Head of caudate nucleus (tissue), 42 donors: ENCODE measurements around the gene ANKIB1.
"Not testable (repeated sequence)": the region's sequence is repeated elsewhere in the genome, so short reads cannot be mapped to it uniquely, and the experiment has no call there.

Experiments
- DNase-seq, 42 donors: peaks; one replicate each; pipeline versions ENCODE4 v3.0.0 to v3.0.0-alpha.2; 2020 to 2021; ENCODE audit warnings: mixed read lengths in 7 of 42
- intact Hi-C: fragments of 100-400 bp; cut with DNase I; formaldehyde crosslinking; loops from one replicate; pipeline ENCODE4 v1.15.0; 2022

ANKIB1 gene

DNA sequence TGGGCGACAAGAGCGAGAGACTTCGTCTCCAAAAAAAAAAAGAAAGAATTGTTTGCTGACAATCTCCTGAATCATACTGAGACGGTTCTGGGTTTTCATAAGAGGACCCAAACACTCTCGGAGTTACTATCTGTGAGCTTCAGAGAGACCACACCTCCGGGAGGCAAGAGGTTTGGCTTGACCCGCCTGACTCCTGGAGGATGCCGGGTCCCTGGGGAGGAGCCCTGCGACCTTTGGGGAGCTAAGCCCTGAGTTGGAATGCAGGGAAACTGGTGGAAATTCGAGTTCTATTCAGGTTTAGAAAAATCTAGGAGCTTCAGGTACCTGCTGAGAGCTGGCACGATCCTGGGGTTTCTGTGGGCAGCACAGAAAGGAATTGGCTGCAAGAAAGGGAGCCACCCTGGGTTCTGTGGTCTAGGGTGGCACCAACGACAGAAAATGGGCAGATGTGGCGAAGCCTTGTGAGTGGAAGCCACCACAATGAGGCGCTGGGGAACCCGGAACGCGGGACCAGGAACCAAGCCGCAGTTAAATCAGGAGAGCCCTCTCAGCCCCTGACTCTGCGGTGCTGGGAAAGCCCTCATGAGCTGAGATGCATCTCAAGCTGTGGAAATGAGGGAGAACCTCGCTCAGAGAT is 179.7 kb downstream of the ANKIB1 start:
- intact Hi-C loops: loop anchor here (10.0 kb wide), 1 partner anchor 181 kb away; the partner anchor contains the start of genes ANKIB1 and KRIT1
- peak in 22 of 42 donors; percentile 5 to 61 (median 27) for DNase-seq

- no peak for DNase-seq
- intact Hi-C loops: loop anchor here (10.0 kb wide), 1 partner anchor 182 kb away; the partner anchor contains the start of genes ANKIB1 and KRIT1
Measured at GRCh38 chr7:92427193-92427592, 181.4 kb downstream of the ANKIB1 start.

DNA sequence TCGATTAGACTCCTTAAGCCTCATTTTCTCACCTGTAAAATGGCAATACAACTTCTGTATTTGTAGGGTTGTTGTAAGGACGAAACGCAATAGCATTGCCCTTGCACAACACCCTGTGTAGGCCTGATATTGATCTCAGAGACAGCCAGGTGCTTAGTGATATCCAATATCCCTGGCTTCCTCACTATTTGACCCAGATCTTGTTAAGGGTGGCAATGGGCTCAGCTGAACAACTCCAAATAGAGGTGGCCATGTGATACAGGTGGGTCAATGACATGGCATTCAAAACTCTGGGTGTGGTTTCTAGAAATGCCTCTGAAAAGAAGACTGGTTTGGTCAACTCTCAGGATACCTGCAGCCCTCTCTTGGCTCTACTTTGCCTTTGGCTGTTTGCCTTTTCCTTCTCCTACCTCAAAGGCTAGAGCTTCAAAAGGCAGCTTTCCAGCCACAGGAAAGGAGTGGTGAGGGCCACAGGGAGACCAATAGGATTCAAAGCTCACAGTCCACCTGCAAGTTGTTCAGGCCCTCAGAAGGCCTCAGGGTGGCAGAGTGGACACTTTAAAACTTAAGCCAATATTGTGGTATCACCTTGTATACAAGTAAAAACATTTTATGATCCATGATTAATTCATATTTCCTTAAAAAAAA is 186.6 kb downstream of the ANKIB1 start:
- intact Hi-C loops: no loop called here
- no peak for DNase-seq

DNA sequence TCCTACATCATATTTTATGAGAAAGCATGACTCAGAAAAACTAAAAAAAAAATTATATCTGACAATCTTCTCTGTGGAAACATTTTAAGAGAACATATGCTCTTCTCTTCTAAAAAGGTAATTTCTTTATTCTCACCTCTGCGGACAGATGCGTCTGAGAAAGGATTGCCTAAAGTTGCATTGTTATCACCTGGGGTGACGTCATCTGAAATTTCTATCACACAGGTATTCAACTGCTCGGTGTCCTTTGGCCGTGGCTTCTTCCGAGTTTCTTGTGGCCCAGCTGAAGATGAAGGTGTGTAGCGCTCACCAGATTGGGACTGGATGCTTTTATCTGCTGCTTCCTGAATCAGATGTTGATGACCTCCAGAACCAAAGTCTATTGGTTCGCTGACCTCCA is 187.2 kb downstream of the ANKIB1 start:
- DNase-seq: no peak
- intact Hi-C loops: no loop called here

DNA sequence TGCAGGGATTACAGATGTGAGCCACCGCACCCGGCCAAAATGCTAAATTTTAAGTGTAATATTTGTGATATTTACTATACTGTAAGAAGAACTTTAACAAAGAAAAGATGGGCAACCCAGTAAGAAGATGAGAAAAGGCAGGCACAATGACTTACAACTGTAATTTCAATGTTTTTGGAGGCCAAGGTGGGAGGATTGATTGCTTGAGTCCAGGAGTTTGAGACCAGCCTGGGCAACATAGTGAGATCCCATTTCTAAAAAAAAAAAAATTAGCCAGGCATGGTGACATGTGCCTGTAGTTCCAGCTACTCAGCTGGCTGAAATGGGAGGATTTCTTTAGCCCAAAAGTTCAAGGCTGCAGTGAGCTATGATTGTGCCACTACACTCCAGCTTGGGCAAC is 189.8 kb downstream of the ANKIB1 start:
- DNase-seq: no peak
- intact Hi-C loops: no loop called here

- intact Hi-C loops: no loop called here
- no peak for DNase-seq
Measured at GRCh38 chr7:92436612-92437445, 191.1 kb downstream of the ANKIB1 start.

GRCh38 chr7:92437956-92438491 is 192.2 kb downstream of the ANKIB1 start:
- intact Hi-C loops: no loop called here
- DNase-seq: no peak

DNA sequence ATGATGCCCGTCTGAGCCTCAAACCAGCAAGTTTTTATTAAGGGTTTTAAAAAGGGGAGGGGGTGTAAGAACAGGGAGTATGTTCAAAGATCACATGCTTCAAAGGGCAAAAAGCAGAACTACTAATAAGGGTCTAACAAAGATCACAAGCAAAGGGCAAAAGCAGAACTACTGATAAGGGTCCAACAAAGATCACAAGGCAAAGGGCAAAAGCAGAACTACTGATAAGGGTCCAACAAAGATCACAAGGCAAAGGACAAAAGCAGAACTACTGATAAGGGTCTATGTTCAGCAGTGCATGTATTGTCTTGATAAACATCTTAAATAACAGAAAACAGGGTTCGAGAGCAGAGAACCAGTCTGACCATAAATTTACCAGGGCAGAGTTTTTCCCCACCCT is 196.9 kb downstream of the ANKIB1 start:
- DNase-seq, intact Hi-C loops: not testable (repeated sequence)

DNA sequence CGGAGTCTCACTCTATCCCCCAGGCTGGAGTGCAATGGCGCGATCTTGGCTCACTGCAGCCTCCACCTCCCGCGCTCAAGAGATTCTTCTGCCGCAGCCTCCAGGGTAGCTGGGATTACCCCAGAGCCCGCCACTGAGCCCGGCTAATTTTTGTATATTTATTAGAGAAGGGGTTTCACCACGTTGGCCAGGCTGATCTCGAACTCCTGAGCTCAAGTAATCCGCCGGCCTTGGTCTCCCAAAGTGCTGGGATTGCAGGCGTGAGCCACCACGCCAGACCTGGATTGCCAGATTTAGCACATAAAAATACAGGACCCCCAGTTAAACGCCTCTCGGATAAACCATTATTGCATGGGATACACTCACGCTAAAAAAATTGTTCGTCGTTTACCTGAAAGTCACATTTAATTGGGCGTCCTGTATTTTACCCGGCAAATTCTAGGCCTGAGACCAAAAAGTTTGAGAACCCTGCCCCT is 201.1 kb downstream of the ANKIB1 start:
- peak in 15 of 42 donors; percentile 5 to 46 (median 17) for DNase-seq
- intact Hi-C loops: loop anchor here (5.0 kb wide), 2 partner anchors 270 to 565 kb away; partner anchors contain the start of genes LRRD1 and MTERF1

GRCh38 chr7:92447345-92448204 is 201.8 kb downstream of the ANKIB1 start, which contains the start of gene GATAD1:
GATAD1 (plus strand) TSS chr7:92447482; CDS start chr7:92447730, 248 bp downstream.
- intact Hi-C loops: loop anchor here (5.0 kb wide), 2 partner anchors 270 to 565 kb away; partner anchors contain the start of genes LRRD1 and MTERF1
- DNase-seq: peak; percentile 79 to 97 (median 94)

DNA sequence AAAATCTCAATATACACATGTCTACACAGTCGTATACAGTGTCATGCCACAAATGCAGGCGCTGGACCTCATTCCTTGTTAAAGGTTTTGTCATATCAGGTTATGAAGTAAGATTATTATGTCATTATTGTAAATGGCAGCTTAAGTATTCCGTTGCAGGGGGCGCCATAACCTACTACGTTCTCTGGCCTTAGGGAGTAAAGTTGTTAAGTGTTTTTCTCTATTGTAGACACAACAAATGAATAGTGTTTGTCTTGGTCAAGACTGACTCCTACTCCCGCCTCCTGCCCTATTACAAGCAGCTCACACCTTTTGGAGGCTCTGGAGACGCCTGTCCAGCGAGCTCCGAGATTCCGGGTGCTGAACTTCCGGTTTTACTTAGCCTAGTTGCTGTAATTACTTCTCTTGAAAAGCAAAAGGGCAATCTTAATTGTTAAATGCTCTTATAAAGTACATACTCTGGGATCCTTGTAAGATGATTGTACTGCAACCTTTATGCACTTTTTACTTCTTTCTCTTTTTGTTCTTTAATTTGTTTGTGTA is 202.5 kb downstream of the ANKIB1 start:
- DNase-seq: peak in 41 of 42 donors; percentile 17 to 81 (median 53)
- intact Hi-C loops: loop anchor here (5.0 kb wide), 2 partner anchors 271 to 566 kb away; partner anchors contain the start of genes LRRD1 and MTERF1
